Fibroblast of lung (primary cell): Measurements from ENCODE around the gene PCDH9.

ENCODE experiments used
- EZH2 ChIP-seq: IDR thresholded peaks from 2 replicates; pipeline ENCODE4 v1.5.1; 2012; ENCODE audit warnings: low read length, control low read depth, mild to moderate bottlenecking; ENCODE audit errors: missing control alignments
- TF ChIP-seq, protein P1 (sequence below), 2 donors: IDR thresholded peaks in 1 of 2; conservative IDR thresholded peaks in 1 of 2; 1 replicate in 1 of 2; 2 replicates in 1 of 2; pipeline ENCODE4 v1.5.1; 2011 to 2012; ENCODE audit warnings: low read length in 2 of 2, control low read depth in 1 of 2, inconsistent platforms in 1 of 2, low read depth in 1 of 2, mild to moderate bottlenecking in 1 of 2

GRCh38 chr13:67052550-67053490, 177.3 kb downstream of the PCDH9 start:
- TF ChIP-seq, protein P1, sequence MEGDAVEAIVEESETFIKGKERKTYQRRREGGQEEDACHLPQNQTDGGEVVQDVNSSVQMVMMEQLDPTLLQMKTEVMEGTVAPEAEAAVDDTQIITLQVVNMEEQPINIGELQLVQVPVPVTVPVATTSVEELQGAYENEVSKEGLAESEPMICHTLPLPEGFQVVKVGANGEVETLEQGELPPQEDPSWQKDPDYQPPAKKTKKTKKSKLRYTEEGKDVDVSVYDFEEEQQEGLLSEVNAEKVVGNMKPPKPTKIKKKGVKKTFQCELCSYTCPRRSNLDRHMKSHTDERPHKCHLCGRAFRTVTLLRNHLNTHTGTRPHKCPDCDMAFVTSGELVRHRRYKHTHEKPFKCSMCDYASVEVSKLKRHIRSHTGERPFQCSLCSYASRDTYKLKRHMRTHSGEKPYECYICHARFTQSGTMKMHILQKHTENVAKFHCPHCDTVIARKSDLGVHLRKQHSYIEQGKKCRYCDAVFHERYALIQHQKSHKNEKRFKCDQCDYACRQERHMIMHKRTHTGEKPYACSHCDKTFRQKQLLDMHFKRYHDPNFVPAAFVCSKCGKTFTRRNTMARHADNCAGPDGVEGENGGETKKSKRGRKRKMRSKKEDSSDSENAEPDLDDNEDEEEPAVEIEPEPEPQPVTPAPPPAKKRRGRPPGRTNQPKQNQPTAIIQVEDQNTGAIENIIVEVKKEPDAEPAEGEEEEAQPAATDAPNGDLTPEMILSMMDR (conservative IDR thresholded peaks at IDR 0.05 in 1 of 2, IDR thresholded peaks at IDR 0.05 in 1 of 2; ENCODE audit: low read depth in 1 of 2, low read length in 2 of 2): no peak
- TF ChIP-seq EZH2: no peak
